WTC11 (cell line): ENCODE results near the gene RAP2B. TPM values are rescaled to one million over a fixed set of nuclear protein-coding genes. Genes with fewer than 3 reads are reported as not detected.

ENCODE experiments used
- ATAC-seq: fragments of 200-7000 bp; cut with Tn5 transposase; 2 replicates; pipeline ENCODE4 v1.10.0; 2021; ENCODE audit warnings: mild to moderate bottlenecking, moderate library complexity
- CTCF ChIA-PET: fragments of 300-600 bp; sonication (Branson Sonifier 250); formaldehyde crosslinking; loops from one replicate; lab custom pipeline; 2021; ENCODE audit warnings: antibody characterized with exemption; lab: Charles Lee
- POLR2A ChIA-PET: fragments of 350-600 bp; sonication (Branson Sonifier 250); formaldehyde crosslinking; loops from one replicate; lab custom pipeline; 2021; ENCODE audit warnings: antibody characterized with exemption; lab: Charles Lee
- DNase-seq: peaks from one replicate; pipeline ENCODE4 v3.0.0; 2021; ENCODE audit warnings: low spot score
- H3K27ac Mint-ChIP-seq: 2 replicates; pipeline ENCODE4 v1.8.0; 2021; ENCODE audit warnings: mixed read lengths
- H3K27me3 Mint-ChIP-seq: 2 replicates; pipeline ENCODE4 v1.8.0; 2021; ENCODE audit warnings: low read depth, mild to moderate bottlenecking, moderate library complexity, mixed read lengths
- H3K36me3 Mint-ChIP-seq: 2 replicates; pipeline ENCODE4 v1.8.0; 2021; ENCODE audit warnings: mixed read lengths
- H3K4me1 Mint-ChIP-seq: 2 replicates; pipeline ENCODE4 v1.8.0; 2022; ENCODE audit warnings: mixed read lengths
- H3K4me3 Mint-ChIP-seq: 2 replicates; pipeline ENCODE4 v1.8.0; 2021; ENCODE audit warnings: mild to moderate bottlenecking, moderate library complexity, mixed read lengths
- H3K9me3 Mint-ChIP-seq: 2 replicates; pipeline ENCODE4 v1.8.0; 2021; ENCODE audit warnings: mixed read lengths
- ELF4 ChIP-seq: sonication (generic); formaldehyde crosslinking; IDR thresholded peaks from 2 replicates; pipeline ENCODE4 v1.8.1; 2022; ENCODE audit warnings: low read depth, mild to moderate bottlenecking, moderate library complexity, missing genetic modification reagents
- ESRRA ChIP-seq: sonication (generic); formaldehyde crosslinking; IDR thresholded peaks from 2 replicates; pipeline ENCODE4 v1.8.1; 2022; ENCODE audit warnings: mild to moderate bottlenecking, missing genetic modification reagents, borderline replicate concordance
- NR1H2 ChIP-seq: sonication (generic); formaldehyde crosslinking; IDR thresholded peaks from 2 replicates; pipeline ENCODE4 v1.9.0; 2021; ENCODE audit warnings: mild to moderate bottlenecking, moderate library complexity, missing genetic modification reagents
- PRRX2 ChIP-seq: fragments of 250-450 bp; sonication (Bioruptor Pico); IDR thresholded peaks from 2 replicates; pipeline ENCODE4 v1.8.0; 2021; ENCODE audit warnings: mild to moderate bottlenecking
- SMAD4 ChIP-seq: sonication (generic); formaldehyde crosslinking; IDR thresholded peaks from 2 replicates; pipeline ENCODE4 v1.8.0; 2022; ENCODE audit warnings: mild to moderate bottlenecking, missing genetic modification reagents
- TEAD1 ChIP-seq: sonication (generic); formaldehyde crosslinking; IDR thresholded peaks from 2 replicates; pipeline ENCODE4 v1.8.0; 2022; ENCODE audit warnings: mild to moderate bottlenecking, missing genetic modification reagents
- ZNF138 ChIP-seq: sonication (generic); formaldehyde crosslinking; conservative IDR thresholded peaks from 2 replicates; pipeline ENCODE4 v1.8.1; 2022; ENCODE audit warnings: mild to moderate bottlenecking, moderate library complexity, missing genetic modification reagents
- ZNF671 ChIP-seq: fragments of 250-450 bp; sonication (Bioruptor Pico); IDR thresholded peaks from 2 replicates; pipeline ENCODE4 v1.8.0; 2021; ENCODE audit warnings: mild to moderate bottlenecking
- total RNA-seq: library from RNA; stranded (reverse); gene quantifications from 3 replicates; pipeline ENCODE4 v1.2.3, GENCODE V29; 2021
- TF ChIP-seq, protein P1 (sequence below): sonication (generic); formaldehyde crosslinking; IDR thresholded peaks from 2 replicates; pipeline ENCODE4 v1.8.1; 2023; ENCODE audit warnings: mild to moderate bottlenecking, moderate library complexity, missing genetic modification reagents
- TF ChIP-seq, protein P2 (sequence below): fragments of 200-600 bp; IDR thresholded peaks from 2 replicates; pipeline ENCODE4 v1.8.0; 2022; ENCODE audit warnings: antibody characterized with exemption
- TF ChIP-seq, protein P3 (sequence below): sonication (generic); formaldehyde crosslinking; IDR thresholded peaks from 2 replicates; pipeline ENCODE4 v1.8.1; 2023; ENCODE audit warnings: mild to moderate bottlenecking, missing genetic modification reagents
- TF ChIP-seq, protein P4 (sequence below): sonication (generic); formaldehyde crosslinking; IDR thresholded peaks from 2 replicates; pipeline ENCODE4 v1.8.1; 2023; ENCODE audit warnings: mild to moderate bottlenecking, missing genetic modification reagents, moderate library complexity
- TF ChIP-seq, protein P5 (sequence below): fragments of 250-450 bp; sonication (Bioruptor Pico); IDR thresholded peaks from 2 replicates; pipeline ENCODE4 v1.9.0; 2021; ENCODE audit warnings: mild to moderate bottlenecking, borderline replicate concordance
- TF ChIP-seq, protein P6 (sequence below): sonication (generic); formaldehyde crosslinking; IDR thresholded peaks from 2 replicates; pipeline ENCODE4 v1.8.1; 2022; ENCODE audit warnings: mild to moderate bottlenecking, moderate library complexity, missing genetic modification reagents

Gene RAP2B
- total RNA-seq, 1 experiment from 2014 or later: 25.6 TPM

DNA sequence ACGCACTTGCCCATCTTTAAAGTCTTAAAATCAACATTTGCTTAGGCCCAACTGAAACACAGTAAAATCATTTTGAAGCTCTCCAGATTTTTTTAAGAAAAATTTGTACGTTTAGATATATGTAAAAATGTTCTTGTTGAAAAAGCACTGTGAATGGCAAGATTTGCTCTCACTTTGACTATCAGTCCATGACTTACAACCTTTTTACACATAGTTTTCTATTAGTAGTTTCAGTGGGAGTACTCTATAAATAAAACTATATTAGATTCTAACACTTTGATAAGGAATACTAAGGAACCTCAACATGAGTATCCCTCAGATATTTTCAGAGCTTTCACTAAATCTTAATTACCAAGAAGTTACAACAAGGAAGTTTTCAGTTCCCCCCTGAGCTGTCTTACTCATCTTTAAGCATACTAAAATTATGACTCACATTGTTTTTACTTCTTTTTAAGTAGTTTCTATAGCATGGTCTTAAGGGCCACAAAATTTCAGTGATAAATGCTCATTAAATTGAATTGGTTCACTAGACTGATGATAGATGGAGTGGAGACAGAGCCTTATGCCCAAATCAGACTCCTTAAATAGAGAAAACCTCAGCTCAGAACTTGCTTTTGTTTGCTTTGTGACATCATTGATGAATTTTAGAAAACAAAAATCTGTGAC is 31.6 kb upstream of the RAP2B start:
- ChIA-PET CTCF (no interaction called here), POLR2A (no interaction called here)
- H3K4me1 Mint-ChIP-seq: no peaks in the 10 kb centered on the region
- H3K9me3 Mint-ChIP-seq: peaks cover 12% of the 10 kb centered on the region
- no peak for DNase-seq
- no peak for ATAC-seq
- no peak overlapping the region for H3K4me3 Mint-ChIP-seq
- H3K36me3 Mint-ChIP-seq: no peaks in the 10 kb centered on the region
- H3K27ac Mint-ChIP-seq: no peak overlapping the region
- H3K27me3 Mint-ChIP-seq: no peaks in the 10 kb centered on the region
- no peak for TF ChIP-seq ZNF671 (CRISPR knock-in tag)
- TF ChIP-seq, protein P1, sequence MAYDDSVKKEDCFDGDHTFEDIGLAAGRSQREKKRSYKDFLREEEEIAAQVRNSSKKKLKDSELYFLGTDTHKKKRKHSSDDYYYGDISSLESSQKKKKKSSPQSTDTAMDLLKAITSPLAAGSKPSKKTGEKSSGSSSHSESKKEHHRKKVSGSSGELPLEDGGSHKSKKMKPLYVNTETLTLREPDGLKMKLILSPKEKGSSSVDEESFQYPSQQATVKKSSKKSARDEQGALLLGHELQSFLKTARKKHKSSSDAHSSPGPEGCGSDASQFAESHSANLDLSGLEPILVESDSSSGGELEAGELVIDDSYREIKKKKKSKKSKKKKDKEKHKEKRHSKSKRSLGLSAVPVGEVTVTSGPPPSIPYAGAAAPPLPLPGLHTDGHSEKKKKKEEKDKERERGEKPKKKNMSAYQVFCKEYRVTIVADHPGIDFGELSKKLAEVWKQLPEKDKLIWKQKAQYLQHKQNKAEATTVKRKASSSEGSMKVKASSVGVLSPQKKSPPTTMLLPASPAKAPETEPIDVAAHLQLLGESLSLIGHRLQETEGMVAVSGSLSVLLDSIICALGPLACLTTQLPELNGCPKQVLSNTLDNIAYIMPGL (CRISPR knock-in tag): no peak

DNA sequence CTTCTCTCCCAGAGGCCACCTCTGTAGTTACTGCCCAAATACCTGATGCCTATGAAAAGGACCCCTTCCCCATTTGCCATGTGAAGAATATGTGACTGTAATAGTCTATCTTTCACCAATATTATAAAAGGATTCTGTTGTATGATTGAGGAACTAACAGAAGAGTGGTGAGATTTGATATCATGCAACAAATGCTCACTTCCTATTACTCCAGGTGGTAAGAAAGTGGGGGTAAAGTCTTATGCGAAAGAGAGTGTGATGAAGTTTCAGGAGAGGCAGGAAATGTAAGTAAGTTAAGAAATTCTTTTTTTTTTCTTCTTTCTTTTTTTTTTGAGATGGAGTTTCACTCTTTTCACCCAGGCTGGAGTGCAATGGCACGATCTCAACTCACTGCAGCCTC is 24.4 kb upstream of the RAP2B start:
- H3K9me3 Mint-ChIP-seq: no peaks in the 10 kb centered on the region
- H3K36me3 Mint-ChIP-seq: no peaks in the 10 kb centered on the region
- no peaks in the 10 kb centered on the region for H3K27me3 Mint-ChIP-seq
- TF ChIP-seq ESRRA (CRISPR knock-in tag) (no peak), ELF4 (CRISPR knock-in tag) (no peak), SMAD4 (no peak), NR1H2 (CRISPR knock-in tag) (no peak), TEAD1 (CRISPR knock-in tag) (no peak), PRRX2 (no peak), ZNF138 (CRISPR knock-in tag) (no peak)
- TF ChIP-seq, protein P2, sequence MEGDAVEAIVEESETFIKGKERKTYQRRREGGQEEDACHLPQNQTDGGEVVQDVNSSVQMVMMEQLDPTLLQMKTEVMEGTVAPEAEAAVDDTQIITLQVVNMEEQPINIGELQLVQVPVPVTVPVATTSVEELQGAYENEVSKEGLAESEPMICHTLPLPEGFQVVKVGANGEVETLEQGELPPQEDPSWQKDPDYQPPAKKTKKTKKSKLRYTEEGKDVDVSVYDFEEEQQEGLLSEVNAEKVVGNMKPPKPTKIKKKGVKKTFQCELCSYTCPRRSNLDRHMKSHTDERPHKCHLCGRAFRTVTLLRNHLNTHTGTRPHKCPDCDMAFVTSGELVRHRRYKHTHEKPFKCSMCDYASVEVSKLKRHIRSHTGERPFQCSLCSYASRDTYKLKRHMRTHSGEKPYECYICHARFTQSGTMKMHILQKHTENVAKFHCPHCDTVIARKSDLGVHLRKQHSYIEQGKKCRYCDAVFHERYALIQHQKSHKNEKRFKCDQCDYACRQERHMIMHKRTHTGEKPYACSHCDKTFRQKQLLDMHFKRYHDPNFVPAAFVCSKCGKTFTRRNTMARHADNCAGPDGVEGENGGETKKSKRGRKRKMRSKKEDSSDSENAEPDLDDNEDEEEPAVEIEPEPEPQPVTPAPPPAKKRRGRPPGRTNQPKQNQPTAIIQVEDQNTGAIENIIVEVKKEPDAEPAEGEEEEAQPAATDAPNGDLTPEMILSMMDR: no peak
- TF ChIP-seq, protein P3, sequence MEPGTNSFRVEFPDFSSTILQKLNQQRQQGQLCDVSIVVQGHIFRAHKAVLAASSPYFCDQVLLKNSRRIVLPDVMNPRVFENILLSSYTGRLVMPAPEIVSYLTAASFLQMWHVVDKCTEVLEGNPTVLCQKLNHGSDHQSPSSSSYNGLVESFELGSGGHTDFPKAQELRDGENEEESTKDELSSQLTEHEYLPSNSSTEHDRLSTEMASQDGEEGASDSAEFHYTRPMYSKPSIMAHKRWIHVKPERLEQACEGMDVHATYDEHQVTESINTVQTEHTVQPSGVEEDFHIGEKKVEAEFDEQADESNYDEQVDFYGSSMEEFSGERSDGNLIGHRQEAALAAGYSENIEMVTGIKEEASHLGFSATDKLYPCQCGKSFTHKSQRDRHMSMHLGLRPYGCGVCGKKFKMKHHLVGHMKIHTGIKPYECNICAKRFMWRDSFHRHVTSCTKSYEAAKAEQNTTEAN (CRISPR knock-in tag): no peak
- TF ChIP-seq, protein P4, sequence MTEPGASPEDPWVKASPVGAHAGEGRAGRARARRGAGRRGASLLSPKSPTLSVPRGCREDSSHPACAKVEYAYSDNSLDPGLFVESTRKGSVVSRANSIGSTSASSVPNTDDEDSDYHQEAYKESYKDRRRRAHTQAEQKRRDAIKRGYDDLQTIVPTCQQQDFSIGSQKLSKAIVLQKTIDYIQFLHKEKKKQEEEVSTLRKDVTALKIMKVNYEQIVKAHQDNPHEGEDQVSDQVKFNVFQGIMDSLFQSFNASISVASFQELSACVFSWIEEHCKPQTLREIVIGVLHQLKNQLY (CRISPR knock-in tag): no peak
- TF ChIP-seq, protein P5, sequence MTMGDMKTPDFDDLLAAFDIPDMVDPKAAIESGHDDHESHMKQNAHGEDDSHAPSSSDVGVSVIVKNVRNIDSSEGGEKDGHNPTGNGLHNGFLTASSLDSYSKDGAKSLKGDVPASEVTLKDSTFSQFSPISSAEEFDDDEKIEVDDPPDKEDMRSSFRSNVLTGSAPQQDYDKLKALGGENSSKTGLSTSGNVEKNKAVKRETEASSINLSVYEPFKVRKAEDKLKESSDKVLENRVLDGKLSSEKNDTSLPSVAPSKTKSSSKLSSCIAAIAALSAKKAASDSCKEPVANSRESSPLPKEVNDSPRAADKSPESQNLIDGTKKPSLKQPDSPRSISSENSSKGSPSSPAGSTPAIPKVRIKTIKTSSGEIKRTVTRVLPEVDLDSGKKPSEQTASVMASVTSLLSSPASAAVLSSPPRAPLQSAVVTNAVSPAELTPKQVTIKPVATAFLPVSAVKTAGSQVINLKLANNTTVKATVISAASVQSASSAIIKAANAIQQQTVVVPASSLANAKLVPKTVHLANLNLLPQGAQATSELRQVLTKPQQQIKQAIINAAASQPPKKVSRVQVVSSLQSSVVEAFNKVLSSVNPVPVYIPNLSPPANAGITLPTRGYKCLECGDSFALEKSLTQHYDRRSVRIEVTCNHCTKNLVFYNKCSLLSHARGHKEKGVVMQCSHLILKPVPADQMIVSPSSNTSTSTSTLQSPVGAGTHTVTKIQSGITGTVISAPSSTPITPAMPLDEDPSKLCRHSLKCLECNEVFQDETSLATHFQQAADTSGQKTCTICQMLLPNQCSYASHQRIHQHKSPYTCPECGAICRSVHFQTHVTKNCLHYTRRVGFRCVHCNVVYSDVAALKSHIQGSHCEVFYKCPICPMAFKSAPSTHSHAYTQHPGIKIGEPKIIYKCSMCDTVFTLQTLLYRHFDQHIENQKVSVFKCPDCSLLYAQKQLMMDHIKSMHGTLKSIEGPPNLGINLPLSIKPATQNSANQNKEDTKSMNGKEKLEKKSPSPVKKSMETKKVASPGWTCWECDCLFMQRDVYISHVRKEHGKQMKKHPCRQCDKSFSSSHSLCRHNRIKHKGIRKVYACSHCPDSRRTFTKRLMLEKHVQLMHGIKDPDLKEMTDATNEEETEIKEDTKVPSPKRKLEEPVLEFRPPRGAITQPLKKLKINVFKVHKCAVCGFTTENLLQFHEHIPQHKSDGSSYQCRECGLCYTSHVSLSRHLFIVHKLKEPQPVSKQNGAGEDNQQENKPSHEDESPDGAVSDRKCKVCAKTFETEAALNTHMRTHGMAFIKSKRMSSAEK (CRISPR knock-in tag): no peak
- TF ChIP-seq, protein P6, sequence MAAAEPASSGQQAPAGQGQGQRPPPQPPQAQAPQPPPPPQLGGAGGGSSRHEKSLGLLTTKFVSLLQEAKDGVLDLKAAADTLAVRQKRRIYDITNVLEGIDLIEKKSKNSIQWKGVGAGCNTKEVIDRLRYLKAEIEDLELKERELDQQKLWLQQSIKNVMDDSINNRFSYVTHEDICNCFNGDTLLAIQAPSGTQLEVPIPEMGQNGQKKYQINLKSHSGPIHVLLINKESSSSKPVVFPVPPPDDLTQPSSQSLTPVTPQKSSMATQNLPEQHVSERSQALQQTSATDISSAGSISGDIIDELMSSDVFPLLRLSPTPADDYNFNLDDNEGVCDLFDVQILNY (CRISPR knock-in tag): no peak
- peaks cover 11% of the 10 kb centered on the region for H3K4me1 Mint-ChIP-seq
- no peak overlapping the region for H3K4me3 Mint-ChIP-seq
- ChIA-PET CTCF (no interaction called here), POLR2A (interaction anchor here (1.0 kb wide), 1 partner anchor 23 kb away, joined by 3 read pairs; no protein-coding TSS in a partner anchor)
- ATAC-seq: no peak
- DNase-seq: no peak
- peak overlapping the region; percentile 20; the same call in 1 of the 2 replicates for H3K27ac Mint-ChIP-seq
